ENCODE results near the gene KLF11. TPM values are rescaled to one million over a fixed set of nuclear protein-coding genes. Genes with fewer than 3 reads are reported as not detected.

Gene KLF11
- polyA plus RNA-seq, 1 donor from 2014 or later: 5.7 TPM

DNA sequence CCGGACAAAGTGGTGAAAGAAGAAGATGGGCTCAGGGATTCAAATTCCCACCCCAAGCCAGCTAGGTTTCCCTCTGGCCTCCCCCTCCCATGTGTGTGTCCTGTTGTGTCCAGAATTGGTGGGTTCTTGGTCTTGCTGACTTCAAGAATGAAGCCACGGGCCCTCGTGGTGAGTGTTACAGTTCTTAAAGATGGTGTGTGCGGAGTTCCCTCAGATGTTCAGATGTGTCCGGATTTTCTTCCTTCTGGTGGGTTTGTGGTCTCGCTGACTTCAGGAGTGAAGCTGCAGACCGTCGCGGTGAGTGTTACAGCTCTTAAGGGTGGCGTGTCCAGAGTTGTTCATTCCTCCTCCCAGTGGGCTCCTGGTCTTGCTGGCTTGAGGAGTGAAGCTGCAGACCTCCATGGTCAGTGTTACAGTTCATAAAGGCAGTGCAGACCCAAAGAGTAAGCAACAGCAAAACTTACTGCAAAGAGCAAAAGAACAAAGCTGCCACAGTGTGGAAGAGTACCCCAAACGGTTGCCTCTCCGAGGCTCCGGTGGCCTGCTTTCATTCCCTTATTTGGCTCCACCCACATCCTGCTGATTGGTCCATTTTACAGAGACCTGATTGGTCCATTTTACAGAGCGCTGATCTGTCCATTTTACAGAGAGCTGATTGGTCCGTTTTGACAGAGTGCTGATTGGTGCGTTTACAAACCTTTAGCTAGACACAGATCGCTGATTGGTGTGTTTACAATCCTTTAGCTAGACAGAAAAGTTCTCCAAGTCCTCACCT lies 37.7 kb upstream of the KLF11 start:
- Histone ChIP-seq H3K9me3 (ENCODE audit: low read length) (no peaks in the 10 kb centered on the region), H4K20me1 (ENCODE audit: insufficient read depth) (no peaks in the 10 kb centered on the region), H3K4me3 (ENCODE audit: low read length) (no peak overlapping the region), H2AFZ (ENCODE audit: low read depth, low read length) (no peak overlapping the region), H3K36me3 (ENCODE audit: insufficient read depth, low read length) (no peaks in the 10 kb centered on the region), H3K9me2 (ENCODE audit: insufficient read depth, low read length) (no peaks in the 10 kb centered on the region), H3K27me3 (ENCODE audit: insufficient read depth, low read depth, low read length) (no peaks in the 10 kb centered on the region), H3K9ac (ENCODE audit: low read length) (no peak overlapping the region), H3K4me2 (ENCODE audit: low read length) (no peak overlapping the region), H3K79me2 (replicated peaks; ENCODE audit: insufficient read depth, low read length) (no peaks in the 10 kb centered on the region), H3K27ac (ENCODE audit: low read length) (no peak overlapping the region), H3F3A (ENCODE audit: insufficient read depth, low read length, poor library complexity, severe bottlenecking) (no peaks in the 10 kb centered on the region)
- no peak for TF ChIP-seq POLR2AphosphoS5 (IDR thresholded peaks at IDR 0.05)
- TF ChIP-seq EP300 (conservative IDR thresholded peaks at IDR 0.05; ENCODE audit: poor library complexity, severe bottlenecking): no peak

DNA sequence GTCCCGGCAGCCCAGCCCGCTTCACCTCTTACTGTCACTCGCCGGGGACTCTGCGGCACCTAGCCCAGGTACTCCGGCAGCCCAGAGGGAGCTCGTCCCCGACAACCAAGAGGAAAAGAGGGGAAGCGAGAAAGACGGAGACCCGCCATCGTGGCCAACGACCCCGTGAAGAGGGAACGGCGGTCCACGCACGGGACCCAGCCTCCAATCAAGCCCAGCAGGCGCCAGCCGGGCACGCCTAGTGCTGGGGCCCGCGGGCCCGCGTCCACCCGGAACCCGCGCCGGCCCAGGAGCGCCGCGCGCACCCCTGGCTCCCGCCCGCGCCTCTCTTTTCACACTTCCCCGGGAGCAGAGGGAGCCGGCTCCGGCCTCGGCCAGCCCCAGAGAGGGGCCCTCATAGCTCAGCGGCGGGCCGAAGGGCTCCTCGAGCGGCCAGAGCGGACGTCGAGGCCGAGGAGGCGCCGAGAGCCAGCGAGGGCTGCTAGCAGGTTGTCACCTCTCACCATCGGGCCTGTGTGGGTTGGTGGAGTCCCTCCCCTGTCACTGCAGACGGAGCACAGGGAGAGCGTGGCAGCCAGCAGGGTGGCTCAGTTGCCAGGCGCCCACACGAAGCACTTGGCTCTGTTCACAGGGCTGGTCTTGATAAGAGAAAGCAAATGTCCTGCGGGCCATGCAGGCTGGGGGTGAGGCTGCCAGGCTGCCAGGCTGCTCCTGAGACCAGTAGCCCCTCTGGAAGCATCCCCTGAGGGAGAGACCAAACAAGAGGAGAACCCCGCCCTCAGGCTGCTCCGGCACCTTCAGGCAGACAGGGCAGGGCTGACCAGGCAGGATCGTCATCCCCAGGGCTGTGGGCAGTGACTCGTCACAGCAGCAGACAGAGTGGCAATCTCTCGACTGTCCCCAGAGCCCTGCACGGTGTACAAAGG lies 36.9 kb upstream of the KLF11 start:
- H3K9ac ChIP-seq (ENCODE audit: low read length): no peak overlapping the region
- no peaks in the 10 kb centered on the region for H3K36me3 ChIP-seq (ENCODE audit: insufficient read depth, low read length)
- no peak overlapping the region for H2AFZ ChIP-seq (ENCODE audit: low read depth, low read length)
- no peaks in the 10 kb centered on the region for H3K9me3 ChIP-seq (ENCODE audit: low read length)
- no peaks in the 10 kb centered on the region for H3K27me3 ChIP-seq (ENCODE audit: insufficient read depth, low read depth, low read length)
- no peak overlapping the region for H3K4me2 ChIP-seq (ENCODE audit: low read length)
- no peaks in the 10 kb centered on the region for H3K9me2 ChIP-seq (ENCODE audit: insufficient read depth, low read length)
- no peaks in the 10 kb centered on the region for H4K20me1 ChIP-seq (ENCODE audit: insufficient read depth)
- no peak overlapping the region for H3K27ac ChIP-seq (ENCODE audit: low read length)
- no peaks in the 10 kb centered on the region for H3K79me2 ChIP-seq (replicated peaks; ENCODE audit: insufficient read depth, low read length)
- H3F3A ChIP-seq (ENCODE audit: insufficient read depth, low read length, poor library complexity, severe bottlenecking): no peaks in the 10 kb centered on the region
- H3K4me3 ChIP-seq (ENCODE audit: low read length): no peak overlapping the region
- TF ChIP-seq SMC3 (conservative IDR thresholded peaks at IDR 0.05; ENCODE audit: poor library complexity) (no peak), TAF1 (IDR thresholded peaks at IDR 0.05; ENCODE audit: low read depth) (no peak), RAD21 (conservative IDR thresholded peaks at IDR 0.05) (no peak), MXI1 (conservative IDR thresholded peaks at IDR 0.05; ENCODE audit: poor library complexity, severe bottlenecking) (no peak)
- TF ChIP-seq, protein P1, sequence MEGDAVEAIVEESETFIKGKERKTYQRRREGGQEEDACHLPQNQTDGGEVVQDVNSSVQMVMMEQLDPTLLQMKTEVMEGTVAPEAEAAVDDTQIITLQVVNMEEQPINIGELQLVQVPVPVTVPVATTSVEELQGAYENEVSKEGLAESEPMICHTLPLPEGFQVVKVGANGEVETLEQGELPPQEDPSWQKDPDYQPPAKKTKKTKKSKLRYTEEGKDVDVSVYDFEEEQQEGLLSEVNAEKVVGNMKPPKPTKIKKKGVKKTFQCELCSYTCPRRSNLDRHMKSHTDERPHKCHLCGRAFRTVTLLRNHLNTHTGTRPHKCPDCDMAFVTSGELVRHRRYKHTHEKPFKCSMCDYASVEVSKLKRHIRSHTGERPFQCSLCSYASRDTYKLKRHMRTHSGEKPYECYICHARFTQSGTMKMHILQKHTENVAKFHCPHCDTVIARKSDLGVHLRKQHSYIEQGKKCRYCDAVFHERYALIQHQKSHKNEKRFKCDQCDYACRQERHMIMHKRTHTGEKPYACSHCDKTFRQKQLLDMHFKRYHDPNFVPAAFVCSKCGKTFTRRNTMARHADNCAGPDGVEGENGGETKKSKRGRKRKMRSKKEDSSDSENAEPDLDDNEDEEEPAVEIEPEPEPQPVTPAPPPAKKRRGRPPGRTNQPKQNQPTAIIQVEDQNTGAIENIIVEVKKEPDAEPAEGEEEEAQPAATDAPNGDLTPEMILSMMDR (IDR thresholded peaks at IDR 0.05; ENCODE audit: poor library complexity, severe bottlenecking): no peak

DNA sequence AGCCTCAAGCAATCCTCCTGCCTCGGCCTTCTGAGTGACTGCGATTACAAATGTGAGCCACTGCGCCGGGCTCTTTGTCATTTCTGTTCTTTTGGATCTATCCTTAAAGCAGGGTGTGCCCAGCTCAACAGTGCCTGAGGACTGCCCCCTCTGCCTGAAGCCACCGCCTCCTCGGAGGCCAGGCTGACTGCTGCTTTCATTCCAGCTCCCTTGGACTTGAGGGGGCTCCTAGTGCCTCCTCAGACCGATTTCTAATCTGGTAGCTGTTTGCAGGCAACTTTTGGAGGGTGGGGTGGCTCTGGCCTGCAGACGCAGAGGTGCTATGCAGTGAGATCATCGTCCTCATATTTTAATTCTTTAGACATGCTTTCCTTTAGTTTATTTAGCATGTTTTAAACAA lies 35.9 kb upstream of the KLF11 start:
- Histone ChIP-seq H3K36me3 (ENCODE audit: insufficient read depth, low read length) (no peaks in the 10 kb centered on the region), H3K9me3 (ENCODE audit: low read length) (no peaks in the 10 kb centered on the region), H3K27ac (ENCODE audit: low read length) (no peak overlapping the region), H3K27me3 (ENCODE audit: insufficient read depth, low read depth, low read length) (no peaks in the 10 kb centered on the region), H3K79me2 (replicated peaks; ENCODE audit: insufficient read depth, low read length) (no peaks in the 10 kb centered on the region), H2AFZ (ENCODE audit: low read depth, low read length) (no peak overlapping the region), H3F3A (ENCODE audit: insufficient read depth, low read length, poor library complexity, severe bottlenecking) (no peaks in the 10 kb centered on the region), H3K9ac (ENCODE audit: low read length) (no peak overlapping the region), H3K4me2 (ENCODE audit: low read length) (no peak overlapping the region), H3K9me2 (ENCODE audit: insufficient read depth, low read length) (no peaks in the 10 kb centered on the region), H3K4me3 (ENCODE audit: low read length) (no peak overlapping the region), H4K20me1 (ENCODE audit: insufficient read depth) (no peaks in the 10 kb centered on the region)
- TF ChIP-seq EP300 (conservative IDR thresholded peaks at IDR 0.05; ENCODE audit: poor library complexity, severe bottlenecking): no peak
- no peak for TF ChIP-seq EZH2 (IDR thresholded peaks at IDR 0.05; ENCODE audit: borderline replicate concordance, insufficient read depth, low read length, poor library complexity, severe bottlenecking)
- no peak for TF ChIP-seq SMC3 (conservative IDR thresholded peaks at IDR 0.05; ENCODE audit: poor library complexity)
- TF ChIP-seq, protein P2, sequence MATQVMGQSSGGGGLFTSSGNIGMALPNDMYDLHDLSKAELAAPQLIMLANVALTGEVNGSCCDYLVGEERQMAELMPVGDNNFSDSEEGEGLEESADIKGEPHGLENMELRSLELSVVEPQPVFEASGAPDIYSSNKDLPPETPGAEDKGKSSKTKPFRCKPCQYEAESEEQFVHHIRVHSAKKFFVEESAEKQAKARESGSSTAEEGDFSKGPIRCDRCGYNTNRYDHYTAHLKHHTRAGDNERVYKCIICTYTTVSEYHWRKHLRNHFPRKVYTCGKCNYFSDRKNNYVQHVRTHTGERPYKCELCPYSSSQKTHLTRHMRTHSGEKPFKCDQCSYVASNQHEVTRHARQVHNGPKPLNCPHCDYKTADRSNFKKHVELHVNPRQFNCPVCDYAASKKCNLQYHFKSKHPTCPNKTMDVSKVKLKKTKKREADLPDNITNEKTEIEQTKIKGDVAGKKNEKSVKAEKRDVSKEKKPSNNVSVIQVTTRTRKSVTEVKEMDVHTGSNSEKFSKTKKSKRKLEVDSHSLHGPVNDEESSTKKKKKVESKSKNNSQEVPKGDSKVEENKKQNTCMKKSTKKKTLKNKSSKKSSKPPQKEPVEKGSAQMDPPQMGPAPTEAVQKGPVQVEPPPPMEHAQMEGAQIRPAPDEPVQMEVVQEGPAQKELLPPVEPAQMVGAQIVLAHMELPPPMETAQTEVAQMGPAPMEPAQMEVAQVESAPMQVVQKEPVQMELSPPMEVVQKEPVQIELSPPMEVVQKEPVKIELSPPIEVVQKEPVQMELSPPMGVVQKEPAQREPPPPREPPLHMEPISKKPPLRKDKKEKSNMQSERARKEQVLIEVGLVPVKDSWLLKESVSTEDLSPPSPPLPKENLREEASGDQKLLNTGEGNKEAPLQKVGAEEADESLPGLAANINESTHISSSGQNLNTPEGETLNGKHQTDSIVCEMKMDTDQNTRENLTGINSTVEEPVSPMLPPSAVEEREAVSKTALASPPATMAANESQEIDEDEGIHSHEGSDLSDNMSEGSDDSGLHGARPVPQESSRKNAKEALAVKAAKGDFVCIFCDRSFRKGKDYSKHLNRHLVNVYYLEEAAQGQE (IDR thresholded peaks at IDR 0.05; ENCODE audit: borderline replicate concordance): no peak
- TF ChIP-seq TAF1 (IDR thresholded peaks at IDR 0.05; ENCODE audit: low read depth): no peak
- no peak for TF ChIP-seq POLR2AphosphoS5 (IDR thresholded peaks at IDR 0.05)
